ENCODE measurements around the gene MICAL1. TPM values are rescaled to one million over a fixed set of nuclear protein-coding genes. Genes with fewer than 3 reads are reported as not detected.
A peak's percentile ranks its signal among the peaks of the same experiment; 100 is the strongest.

MICAL1 gene
- total RNA-seq, 1 experiment from 2014 or later: 92.9 TPM

- no peak within 1 kb of the TSS for H2BK12ac ChIP-seq (ENCODE audit: insufficient read length, low read depth, low read length)
- H2BK20ac ChIP-seq (ENCODE audit: low read depth, low read length, poor library complexity, severe bottlenecking): no peak within 1 kb of the TSS
- H3K27me3 ChIP-seq (ENCODE audit: insufficient read depth, low read length): no peaks in the 10 kb centered on the region
- no peaks in the 10 kb centered on the region for H3K79me2 ChIP-seq (ENCODE audit: insufficient read depth, low read length)
- no peak within 1 kb of the TSS for H4K91ac ChIP-seq (ENCODE audit: insufficient read length, low read depth, low read length)
- H4K20me1 ChIP-seq (ENCODE audit: control insufficient read depth, insufficient read depth, insufficient read length): no peaks in the 10 kb centered on the region
- peaks cover 14% of the 10 kb centered on the region for H3K23me2 ChIP-seq (ENCODE audit: insufficient read length, low read depth, low read length, poor library complexity, severe bottlenecking)
- peak within 1 kb of the TSS; percentile 73 for H3K18ac ChIP-seq (ENCODE audit: insufficient read length, low read depth, low read length)
- H4K5ac ChIP-seq (ENCODE audit: insufficient read length, low read depth, low read length): no peak within 1 kb of the TSS
- no peak within 1 kb of the TSS for H2AFZ ChIP-seq (ENCODE audit: low read length)
- H3K14ac ChIP-seq (ENCODE audit: insufficient read depth, low read length): peak within 1 kb of the TSS; percentile 79
- H2BK120ac ChIP-seq (ENCODE audit: low read depth, low read length, poor library complexity, severe bottlenecking): no peak within 1 kb of the TSS
- H3K9me3 ChIP-seq (ENCODE audit: control insufficient read depth, low read depth, low read length): no peaks in the 10 kb centered on the region
- no peaks in the 10 kb centered on the region for H3K79me1 ChIP-seq (ENCODE audit: insufficient read depth, low read depth, low read length, poor library complexity, severe bottlenecking)
- peak; percentile 91 for DNase-seq
- peak within 1 kb of the TSS; percentile 6 for H3K9ac ChIP-seq (ENCODE audit: extremely low read depth, insufficient read length, low read length)
- WGBS (ENCODE audit: extremely low coverage, insufficient read length, low lambda C conversion rate): no CpG with 5 or more reads among the region's 102 CpGs
- H3K27ac Mint-ChIP-seq: peak within 1 kb of the TSS; percentile 72 to 98 (median 96); a peak in 4 of 7 replicates
- no peak within 1 kb of the TSS for H3T11ph ChIP-seq (ENCODE audit: low read length)
- no peak within 1 kb of the TSS for H3K56ac ChIP-seq (ENCODE audit: insufficient read length, low read depth, low read length)
- H3K9me3 Mint-ChIP-seq: no peaks in the 10 kb centered on the region
- no peak within 1 kb of the TSS for H3K27ac ChIP-seq (ENCODE audit: insufficient read length, low read depth, low read length)
- H2BK15ac ChIP-seq (ENCODE audit: low read depth, low read length): no peak within 1 kb of the TSS
- H3K27me3 Mint-ChIP-seq (ENCODE audit: low read depth): peaks cover 10% of the 10 kb centered on the region
- H3K4me1 ChIP-seq (ENCODE audit: insufficient read depth, low read length): peaks cover 3% of the 10 kb centered on the region; the same call in 1 of the 2 replicates
- H2AK5ac ChIP-seq (ENCODE audit: insufficient read length, low read length): no peak within 1 kb of the TSS
- peak within 1 kb of the TSS; percentile 94 to 97 for H3K4me3 Mint-ChIP-seq
- H3K4ac ChIP-seq (ENCODE audit: low read depth, low read length): no peak within 1 kb of the TSS
- peak within 1 kb of the TSS; percentile 85 for H3K4me2 ChIP-seq (ENCODE audit: insufficient read depth, insufficient read length, low read length)
- peak; percentile 40; the same call in 2 of the 3 replicates for TF ChIP-seq CTCF (conservative IDR thresholded peaks at IDR 0.05)
- no peak within 1 kb of the TSS for H3K23ac ChIP-seq (ENCODE audit: insufficient read length, low read depth, low read length)
- peaks cover 14 to 34% (median 33%) of the 10 kb centered on the region in 3 experiments; a peak in 6 of 7 replicates for H3K36me3 Mint-ChIP-seq (ENCODE audit: insufficient read depth in 1 of 3, low read depth in 3 of 3)
- H4K8ac ChIP-seq (replicated peaks; ENCODE audit: insufficient read length, low read depth, low read length): no peak within 1 kb of the TSS
- no peak within 1 kb of the TSS for H2BK5ac ChIP-seq (ENCODE audit: insufficient read length, low read length)
- H3K4me1 Mint-ChIP-seq: peaks cover 17 to 19% of the 10 kb centered on the region in 2 experiments
These were observed 15.1 kb downstream of the MICAL1 start, which contains the start of the genes PPIL6 and SMPD2 for GRCh38 chr6:109440331-109441068. PPIL6 (minus strand) TSS chr6:109440628; CDS start chr6:109440590, 38 bp downstream. SMPD2 (plus strand) TSS chr6:109440724; CDS start chr6:109441122, 398 bp downstream.

All from H9 (cell line).